RWPE2 (cell line): Measurements from ENCODE around the gene DUSP9.
A peak's percentile ranks its signal among the peaks of the same experiment; 100 is the strongest.

Experiments
- ATAC-seq: fragments of 200-7000 bp; cut with Tn5 transposase; 3 replicates; pipeline ENCODE4 v1.9.1; 2021; ENCODE audit warnings: low read depth
- DNase-seq: peaks from one replicate; pipeline ENCODE4 v3.0.0-alpha.2; 2020; ENCODE audit warnings: low spot score
- H3K27ac ChIP-seq: fragments of 450-650 bp; 2 replicates; pipeline ENCODE4 v1.5.1; 2017; ENCODE audit warnings: mild to moderate bottlenecking; ENCODE audit not compliant: poor library complexity, severe bottlenecking
- H3K27me3 ChIP-seq: fragments of 250-450 bp; sonication (Bioruptor Pico); 2 replicates; pipeline ENCODE4 v1.5.1; 2021; ENCODE audit warnings: mild to moderate bottlenecking, moderate library complexity; ENCODE audit not compliant: insufficient read depth, poor library complexity, severe bottlenecking
- H3K36me3 ChIP-seq: fragments of 250-450 bp; sonication (Bioruptor Pico); 2 replicates; pipeline ENCODE4 v1.5.1; 2020; ENCODE audit warnings: low read depth, mild to moderate bottlenecking, moderate library complexity
- H3K4me1 ChIP-seq: fragments of 250-450 bp; sonication (Bioruptor Pico); 2 replicates; pipeline ENCODE4 v1.5.1; 2021; ENCODE audit warnings: mild to moderate bottlenecking, moderate library complexity; ENCODE audit not compliant: insufficient read depth, poor library complexity, severe bottlenecking
- H3K4me3 ChIP-seq: fragments of 250-450 bp; sonication (Bioruptor Pico); 2 replicates; pipeline ENCODE4 v1.5.1; 2021; ENCODE audit warnings: mild to moderate bottlenecking, moderate library complexity; ENCODE audit not compliant: severe bottlenecking
- H3K9me3 ChIP-seq: fragments of 250-450 bp; sonication (Bioruptor Pico); 2 replicates; pipeline ENCODE4 v1.5.1; 2021; ENCODE audit warnings: mild to moderate bottlenecking, moderate library complexity; ENCODE audit not compliant: severe bottlenecking
- TF ChIP-seq, protein P1 (sequence below): fragments of 450-650 bp; IDR thresholded peaks from one replicate; pipeline ENCODE4 v1.5.1; 2017; ENCODE audit warnings: mild to moderate bottlenecking, moderate library complexity; ENCODE audit not compliant: poor library complexity, severe bottlenecking

Gene DUSP9, protein sequence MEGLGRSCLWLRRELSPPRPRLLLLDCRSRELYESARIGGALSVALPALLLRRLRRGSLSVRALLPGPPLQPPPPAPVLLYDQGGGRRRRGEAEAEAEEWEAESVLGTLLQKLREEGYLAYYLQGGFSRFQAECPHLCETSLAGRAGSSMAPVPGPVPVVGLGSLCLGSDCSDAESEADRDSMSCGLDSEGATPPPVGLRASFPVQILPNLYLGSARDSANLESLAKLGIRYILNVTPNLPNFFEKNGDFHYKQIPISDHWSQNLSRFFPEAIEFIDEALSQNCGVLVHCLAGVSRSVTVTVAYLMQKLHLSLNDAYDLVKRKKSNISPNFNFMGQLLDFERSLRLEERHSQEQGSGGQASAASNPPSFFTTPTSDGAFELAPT

DNA sequence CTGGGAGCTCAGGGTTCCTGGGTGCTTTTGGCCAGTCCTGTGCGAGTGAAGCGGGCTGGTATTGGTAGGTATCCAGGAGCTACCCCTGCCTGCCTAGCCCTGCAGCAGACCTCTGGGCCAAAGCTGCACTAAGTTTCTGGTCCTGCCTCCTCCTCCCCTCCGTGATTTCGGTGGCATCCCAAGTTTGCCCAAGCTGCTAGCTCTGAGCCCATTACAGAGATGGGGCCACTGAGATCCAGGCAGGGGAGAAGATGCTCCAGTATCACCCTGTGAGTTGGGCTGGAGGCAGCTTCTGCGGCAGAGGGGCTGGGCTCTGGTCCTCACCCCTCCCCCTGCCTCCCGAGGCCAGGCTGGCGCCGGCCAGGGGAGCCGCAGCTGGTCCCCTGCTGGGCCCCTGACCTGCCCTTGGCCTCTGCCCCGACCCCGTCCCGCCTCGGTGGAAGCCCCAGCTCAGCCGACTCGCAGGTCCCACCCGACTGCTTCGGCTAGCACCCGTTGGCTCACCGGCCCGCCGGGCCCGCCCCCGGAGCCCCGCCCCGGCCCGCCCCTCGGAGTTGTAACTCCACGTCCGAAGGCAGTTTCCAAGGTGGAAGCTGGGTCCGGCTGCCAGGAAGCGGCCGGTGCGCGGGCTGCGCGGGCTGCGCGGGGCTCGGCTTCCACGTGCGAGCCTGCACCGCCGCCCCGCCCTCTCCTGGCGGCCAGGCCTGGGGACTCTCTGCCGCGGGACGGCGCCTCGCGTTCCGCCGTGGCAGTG is at the start of gene DUSP9:
TSS of gene DUSP9 (plus strand) at position 584 of the 754 bp plus-strand sequence. CDS start 751 bp downstream, outside the sequence.
- TF ChIP-seq, protein P1, sequence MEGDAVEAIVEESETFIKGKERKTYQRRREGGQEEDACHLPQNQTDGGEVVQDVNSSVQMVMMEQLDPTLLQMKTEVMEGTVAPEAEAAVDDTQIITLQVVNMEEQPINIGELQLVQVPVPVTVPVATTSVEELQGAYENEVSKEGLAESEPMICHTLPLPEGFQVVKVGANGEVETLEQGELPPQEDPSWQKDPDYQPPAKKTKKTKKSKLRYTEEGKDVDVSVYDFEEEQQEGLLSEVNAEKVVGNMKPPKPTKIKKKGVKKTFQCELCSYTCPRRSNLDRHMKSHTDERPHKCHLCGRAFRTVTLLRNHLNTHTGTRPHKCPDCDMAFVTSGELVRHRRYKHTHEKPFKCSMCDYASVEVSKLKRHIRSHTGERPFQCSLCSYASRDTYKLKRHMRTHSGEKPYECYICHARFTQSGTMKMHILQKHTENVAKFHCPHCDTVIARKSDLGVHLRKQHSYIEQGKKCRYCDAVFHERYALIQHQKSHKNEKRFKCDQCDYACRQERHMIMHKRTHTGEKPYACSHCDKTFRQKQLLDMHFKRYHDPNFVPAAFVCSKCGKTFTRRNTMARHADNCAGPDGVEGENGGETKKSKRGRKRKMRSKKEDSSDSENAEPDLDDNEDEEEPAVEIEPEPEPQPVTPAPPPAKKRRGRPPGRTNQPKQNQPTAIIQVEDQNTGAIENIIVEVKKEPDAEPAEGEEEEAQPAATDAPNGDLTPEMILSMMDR: no peak
- H3K4me3 ChIP-seq: peak within 1 kb of the TSS; percentile 25
- no peaks in the 10 kb centered on the region for H3K9me3 ChIP-seq
- peaks cover 15% of the 10 kb centered on the region for H3K27me3 ChIP-seq
- H3K36me3 ChIP-seq: no peaks in the 10 kb centered on the region
- ATAC-seq (peak; percentile 67), DNase-seq (peak; percentile 47)
- no peak within 1 kb of the TSS for H3K27ac ChIP-seq
- peaks cover 5% of the 10 kb centered on the region for H3K4me1 ChIP-seq

DNA sequence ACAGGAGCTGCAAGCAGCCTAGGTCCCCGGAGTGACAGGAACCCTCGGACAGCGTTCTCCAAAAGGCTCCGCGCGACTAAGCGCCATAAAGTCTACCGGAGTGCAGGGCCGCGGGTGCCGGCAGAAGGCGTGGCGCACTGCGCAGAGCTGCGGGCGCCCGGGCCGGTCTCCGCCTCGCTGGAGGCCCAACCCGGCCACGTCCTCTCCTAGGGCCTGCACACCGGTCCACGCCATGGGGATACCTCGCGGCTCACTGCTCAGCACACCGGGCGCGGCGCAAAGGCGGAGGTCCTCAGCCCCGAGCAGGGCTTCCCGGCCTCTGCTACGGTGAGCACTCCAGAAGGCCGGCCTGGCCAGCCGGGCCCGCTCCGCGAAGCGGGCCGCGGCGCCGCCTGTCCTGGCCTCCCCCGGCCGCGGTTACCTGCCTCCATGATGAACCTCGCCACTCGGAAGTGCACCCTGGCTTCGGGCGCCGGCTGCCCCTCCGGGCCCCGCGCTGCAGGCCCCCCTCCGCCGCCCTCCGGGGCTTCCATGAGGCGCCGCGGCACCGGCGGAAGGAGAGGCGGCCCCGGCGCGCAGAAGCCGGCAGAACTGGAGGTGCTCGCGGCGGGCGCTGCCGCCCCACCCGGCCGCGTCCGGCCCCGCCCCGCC is 48.3 kb upstream of the DUSP9 start, which contains the start of gene CCNQ:
TSS of gene CCNQ (minus strand) at position 599 of the 651 bp plus-strand sequence. CDS start at position 533, 66 bp downstream.
- no peaks in the 10 kb centered on the region for H3K4me1 ChIP-seq
- no peaks in the 10 kb centered on the region for H3K9me3 ChIP-seq
- ATAC-seq: peak; percentile 58
- peak within 1 kb of the TSS; percentile 33 for H3K27ac ChIP-seq
- no peak for DNase-seq
- no peaks in the 10 kb centered on the region for H3K27me3 ChIP-seq
- peak within 1 kb of the TSS; percentile 51 for H3K4me3 ChIP-seq
- TF ChIP-seq, protein P1: no peak
- H3K36me3 ChIP-seq: no peaks in the 10 kb centered on the region; the same call in 1 of the 2 replicates

DNA sequence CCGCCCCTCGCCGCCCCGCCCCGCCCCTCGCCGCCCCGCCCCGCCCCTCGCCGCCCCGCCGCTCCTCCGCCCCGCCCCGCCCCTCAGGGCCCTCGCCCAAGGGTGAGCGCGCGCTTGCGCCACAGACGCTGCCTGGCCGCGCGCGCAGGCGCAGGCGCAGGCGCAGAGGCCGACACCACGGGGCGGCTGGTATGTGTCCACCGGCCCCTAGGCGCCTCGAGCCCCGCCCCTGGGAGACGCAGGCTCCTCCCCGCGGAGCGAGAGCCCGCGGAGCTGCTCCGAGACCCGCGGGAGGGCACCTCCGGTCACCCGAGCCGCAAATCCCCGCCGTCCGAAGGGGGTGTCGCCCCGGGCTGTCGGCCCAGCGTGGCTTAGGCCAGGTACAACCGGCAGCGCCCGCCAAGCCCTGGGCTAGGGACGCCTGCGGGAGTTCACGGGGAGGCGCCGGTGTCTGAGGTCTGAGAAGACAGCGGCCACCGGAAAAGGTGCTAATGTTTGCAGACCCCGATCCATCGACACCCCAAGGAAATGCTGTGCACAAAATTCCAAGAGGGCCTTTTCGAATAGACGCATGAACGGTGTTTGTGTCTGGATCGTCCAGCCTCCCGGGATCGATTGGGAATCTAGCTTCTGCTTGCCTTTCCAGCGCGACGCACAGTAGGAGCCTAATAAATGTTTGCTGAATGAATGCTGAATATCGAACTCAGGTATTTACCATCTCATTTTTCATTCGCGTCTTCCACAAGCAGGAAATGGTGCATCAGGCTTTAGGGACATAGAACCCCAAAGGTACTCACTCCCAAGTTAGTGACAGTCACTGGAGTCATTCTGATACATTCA is 47.6 kb upstream of the DUSP9 start:
- Histone ChIP-seq H3K36me3 (no peaks in the 10 kb centered on the region; the same call in 1 of the 2 replicates), H3K27ac (peak overlapping the region; percentile 33), H3K4me3 (peak overlapping the region; percentile 51), H3K4me1 (no peaks in the 10 kb centered on the region), H3K27me3 (no peaks in the 10 kb centered on the region), H3K9me3 (no peaks in the 10 kb centered on the region)
- ATAC-seq: peak; percentile 83
- peak; percentile 80 for DNase-seq
- TF ChIP-seq, protein P1: no peak

DNA sequence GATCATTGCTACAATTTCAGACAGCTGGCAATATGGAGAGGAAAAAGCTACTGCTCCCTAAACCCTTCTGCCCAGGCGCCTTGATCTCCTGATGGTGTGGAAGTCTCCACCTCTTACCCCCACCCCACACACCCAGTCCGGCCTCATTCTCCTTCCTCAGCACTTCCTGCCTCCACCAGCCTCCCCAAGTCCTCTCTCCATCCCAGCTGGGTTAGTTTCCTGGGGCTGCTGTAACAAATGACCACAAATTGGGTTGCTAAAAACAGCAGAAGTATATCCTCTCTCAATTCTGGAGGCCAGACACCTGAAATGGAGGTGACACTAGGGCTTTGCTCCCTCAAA is 47.0 kb upstream of the DUSP9 start:
- Histone ChIP-seq H3K9me3 (no peaks in the 10 kb centered on the region), H3K36me3 (no peaks in the 10 kb centered on the region; the same call in 1 of the 2 replicates), H3K27me3 (no peaks in the 10 kb centered on the region), H3K27ac (peak overlapping the region; percentile 33), H3K4me3 (peak overlapping the region; percentile 51), H3K4me1 (no peaks in the 10 kb centered on the region)
- ATAC-seq: 0 out of 3 replicates have a peak, but pooled peaks have one; percentile 38
- TF ChIP-seq, protein P1: no peak
- no peak for DNase-seq
